GM21737 (cell line): ENCODE data around the gene TECPR2.

Experiments
- ATAC-seq: cut with Tn5 transposase; IDR thresholded peaks from one replicate; pipeline ENCODE4 v1.9.1; 2021; ENCODE audit warnings: mild to moderate bottlenecking, moderate library complexity; ENCODE audit not compliant: unreplicated experiment

The TECPR2 gene

DNA sequence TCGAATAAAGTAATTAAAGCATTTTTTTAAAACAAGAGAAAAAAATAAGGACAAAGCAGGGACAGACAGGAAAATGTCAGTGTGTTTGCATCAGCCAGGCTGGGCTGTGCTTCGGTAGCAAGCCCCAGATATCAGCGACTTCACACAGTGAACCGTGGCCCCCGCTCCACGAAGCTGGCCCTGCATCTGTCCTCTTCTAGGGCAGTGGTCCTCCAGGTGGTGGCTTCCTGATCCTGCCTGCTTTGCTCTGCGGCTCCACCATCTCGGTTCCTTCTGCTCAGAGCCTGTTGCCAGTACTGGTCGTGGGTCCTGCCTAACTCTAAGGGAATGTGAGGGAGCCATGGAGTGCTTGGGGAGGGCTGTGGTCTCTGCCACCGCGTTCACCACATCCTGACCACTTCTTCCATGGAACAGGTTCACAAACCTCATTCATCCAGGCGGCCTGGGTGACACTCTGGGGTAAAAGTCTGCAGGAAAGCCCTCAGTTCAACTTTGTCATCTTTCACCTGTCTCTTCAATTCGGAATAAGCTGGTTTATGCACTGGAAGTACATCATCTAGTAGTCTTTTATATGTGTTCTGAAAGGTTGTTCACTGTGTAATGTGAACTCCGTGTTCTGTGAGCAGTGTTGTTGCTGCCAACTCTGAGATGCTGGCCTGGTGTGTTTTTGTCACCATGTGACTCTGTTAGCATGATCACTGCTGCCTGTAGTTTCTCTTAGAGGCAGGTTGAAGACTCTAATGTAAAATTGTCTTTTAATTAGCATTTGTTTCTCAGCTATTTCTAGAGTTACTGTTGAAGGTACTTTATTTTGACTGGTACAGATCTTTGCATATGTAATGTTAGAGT, 99.0 kb downstream of the TECPR2 start:
- no peak for ATAC-seq

DNA sequence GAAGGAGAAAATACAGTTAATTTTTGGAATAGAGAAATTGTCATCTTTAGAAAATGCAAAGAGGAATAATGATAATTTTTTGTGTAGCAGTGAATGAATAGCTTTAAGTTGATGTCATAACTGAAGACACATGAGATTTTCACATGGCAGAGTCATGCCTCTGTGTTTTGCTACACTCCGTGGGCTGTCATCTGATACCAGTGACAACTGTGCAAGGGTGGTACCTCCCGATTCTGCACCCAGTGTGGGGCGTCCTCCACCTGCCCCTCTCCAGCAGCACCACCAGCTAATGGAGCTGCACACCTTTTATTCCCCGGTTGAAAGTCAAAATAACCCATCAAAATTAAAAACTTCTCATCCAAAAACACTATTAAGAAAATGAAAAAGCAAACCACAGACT, 99.7 kb downstream of the TECPR2 start:
- ATAC-seq: no peak

DNA sequence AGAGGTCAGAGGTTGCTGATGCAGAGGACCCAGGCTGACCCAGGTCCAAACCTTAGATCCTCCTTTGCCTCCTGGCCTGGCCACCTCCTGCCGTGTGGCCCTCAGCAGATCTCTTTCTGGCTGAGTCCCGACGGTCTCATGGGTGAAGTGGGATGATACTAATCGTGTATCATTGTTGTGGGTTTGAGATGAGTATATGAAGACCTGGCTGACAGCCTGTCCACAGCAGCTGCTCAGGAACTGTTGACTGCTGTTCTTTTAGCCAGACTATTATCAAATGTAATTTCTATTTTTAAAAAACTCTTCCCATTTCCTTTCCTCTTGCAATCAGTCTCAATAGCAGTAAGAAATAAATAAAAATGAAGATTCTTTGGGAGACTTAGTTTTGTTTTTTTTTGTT, 101.3 kb downstream of the TECPR2 start:
- ATAC-seq: no peak

DNA sequence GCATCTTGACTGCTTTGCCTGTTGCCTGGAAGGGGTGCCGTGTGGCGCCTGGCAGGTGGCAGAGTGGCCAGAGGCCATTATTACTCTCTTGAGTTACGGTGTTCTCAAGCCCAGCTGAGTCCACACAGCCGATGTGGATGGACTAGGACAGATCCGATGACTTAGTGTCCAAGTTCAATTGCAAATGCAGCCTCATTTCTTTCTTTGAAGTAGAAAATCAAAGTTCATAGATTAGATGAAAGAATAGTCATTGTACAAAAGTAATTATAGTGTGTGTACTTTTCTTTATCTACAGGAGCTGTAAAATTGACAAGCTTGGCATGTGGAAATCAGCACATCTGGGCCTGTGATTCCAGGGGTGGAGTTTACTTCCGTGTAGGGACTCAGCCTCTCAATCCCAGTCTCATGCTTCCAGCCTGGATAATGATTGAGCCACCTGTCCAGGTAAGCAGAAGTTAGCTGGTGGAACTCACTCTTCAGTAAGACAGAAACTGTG, 102.2 kb downstream of the TECPR2 start:
- ATAC-seq: no peak

DNA sequence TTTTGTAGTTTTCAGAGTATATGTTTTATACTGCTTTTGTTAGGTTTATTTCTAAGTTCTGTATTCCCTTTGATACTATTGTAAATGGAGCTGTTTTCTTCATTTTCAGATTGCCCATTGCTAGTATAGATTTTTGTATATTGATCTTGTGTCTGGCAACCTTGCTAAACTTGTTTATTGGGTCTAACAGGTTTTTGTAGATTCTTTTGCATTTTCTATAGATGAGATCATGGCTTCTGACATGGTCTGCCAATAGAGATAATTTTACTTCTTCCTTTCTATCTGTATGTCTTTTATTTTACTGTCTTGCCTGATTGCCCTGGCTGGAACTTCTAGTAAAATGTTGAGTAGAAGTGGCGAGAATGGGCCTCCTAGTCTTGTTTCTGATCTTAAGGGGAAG, 106.5 kb downstream of the TECPR2 start:
- ATAC-seq: no peak

DNA sequence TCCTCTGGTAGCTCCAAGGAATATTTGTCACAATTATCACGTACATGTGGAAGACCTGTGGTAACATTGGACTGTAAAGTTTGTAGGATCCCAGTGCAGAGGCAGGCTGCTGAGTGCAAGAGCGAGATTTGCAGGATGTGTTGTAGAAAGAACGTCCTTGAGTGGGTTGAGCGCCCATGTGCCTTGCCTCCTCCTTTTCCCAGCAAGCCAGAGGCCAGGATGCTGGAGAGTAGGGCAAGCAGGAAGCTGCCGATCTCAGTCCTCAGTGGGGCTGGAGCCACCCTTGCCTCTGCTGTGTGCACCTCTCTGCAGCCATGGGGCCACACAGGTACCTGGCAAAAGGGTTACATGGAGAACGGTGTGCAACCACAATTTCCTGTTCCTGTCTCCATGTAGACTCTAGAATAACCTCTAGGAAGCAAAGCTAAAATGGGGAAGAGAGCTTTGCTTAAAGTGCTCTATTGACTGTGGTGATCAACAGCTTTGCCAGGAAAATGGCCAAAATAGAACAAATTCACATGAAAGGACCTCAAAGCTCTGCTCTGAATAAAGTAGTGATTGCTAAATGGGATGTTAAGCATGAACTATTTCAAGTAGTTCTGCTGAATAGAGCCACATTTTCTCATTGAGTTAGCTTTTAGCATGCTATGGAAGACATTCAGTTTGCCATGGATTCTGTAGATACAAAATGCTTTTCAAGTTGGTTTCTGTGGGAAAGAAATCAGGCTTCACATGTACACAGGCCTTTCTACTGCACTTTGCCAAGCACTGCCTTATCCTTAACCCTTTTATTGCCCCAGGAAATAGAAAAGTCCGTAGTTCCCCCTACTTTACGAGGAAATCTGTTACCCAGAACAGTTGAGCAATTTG, 109.4 kb downstream of the TECPR2 start:
- ATAC-seq: no peak

DNA sequence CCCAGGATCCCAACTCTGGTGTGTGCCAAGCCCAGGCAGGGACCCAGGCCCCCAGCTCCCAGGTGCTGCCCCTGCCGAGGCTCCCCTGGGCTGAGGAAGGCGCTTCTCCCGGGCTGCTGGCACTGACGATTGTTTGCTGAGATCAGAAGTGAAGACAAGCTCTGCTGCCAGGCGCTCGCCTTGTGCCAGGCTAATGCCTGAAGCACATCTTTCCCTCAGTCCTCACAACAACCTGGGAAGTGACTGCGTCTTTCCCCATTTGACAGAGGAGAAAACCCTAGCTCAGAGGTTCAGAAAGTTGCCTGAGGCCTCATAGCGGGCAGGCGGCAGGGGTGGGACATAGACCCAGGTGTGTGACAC, 110.0 kb downstream of the TECPR2 start:
- no peak for ATAC-seq

DNA sequence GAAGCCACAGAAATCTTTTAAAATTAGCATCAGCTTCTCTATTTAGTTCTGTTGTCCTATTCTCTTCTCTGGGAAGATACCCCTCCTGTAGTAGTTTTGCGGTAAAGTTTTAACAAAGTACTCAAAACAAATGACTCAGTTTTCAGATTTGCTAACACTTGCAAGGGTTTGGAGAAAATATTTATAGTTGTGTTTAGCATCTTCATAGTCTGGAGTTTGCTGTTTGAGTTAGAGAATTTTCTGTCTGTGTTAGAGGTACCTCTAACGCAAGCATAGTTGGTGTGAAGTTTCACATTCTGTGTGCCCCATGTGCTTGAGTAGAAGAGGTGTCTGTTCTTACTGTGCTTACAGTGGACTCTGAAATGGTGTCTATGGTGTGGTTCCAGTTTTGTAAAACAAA, 110.8 kb downstream of the TECPR2 start:
- no peak for ATAC-seq

DNA sequence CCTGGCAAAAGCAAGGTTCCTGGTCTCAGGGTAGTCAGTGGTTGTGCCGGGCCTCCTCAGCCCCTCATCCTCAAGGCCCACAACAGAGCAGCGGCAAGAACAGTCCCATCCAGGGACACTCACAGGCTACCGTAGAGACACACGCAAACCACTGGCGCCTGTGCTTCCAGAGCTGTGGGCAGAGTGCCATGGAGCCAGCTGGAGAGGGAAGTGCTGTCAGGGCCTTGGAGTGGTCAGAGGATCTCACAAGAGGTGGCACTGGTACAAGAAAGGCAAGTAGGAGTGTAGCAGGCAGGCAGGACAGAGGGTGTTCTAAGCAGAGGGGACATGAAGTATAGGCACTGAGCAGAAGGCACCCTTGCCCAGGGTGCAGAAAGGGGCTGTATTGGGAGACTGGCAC, 112.2 kb downstream of the TECPR2 start:
- ATAC-seq: no peak

DNA sequence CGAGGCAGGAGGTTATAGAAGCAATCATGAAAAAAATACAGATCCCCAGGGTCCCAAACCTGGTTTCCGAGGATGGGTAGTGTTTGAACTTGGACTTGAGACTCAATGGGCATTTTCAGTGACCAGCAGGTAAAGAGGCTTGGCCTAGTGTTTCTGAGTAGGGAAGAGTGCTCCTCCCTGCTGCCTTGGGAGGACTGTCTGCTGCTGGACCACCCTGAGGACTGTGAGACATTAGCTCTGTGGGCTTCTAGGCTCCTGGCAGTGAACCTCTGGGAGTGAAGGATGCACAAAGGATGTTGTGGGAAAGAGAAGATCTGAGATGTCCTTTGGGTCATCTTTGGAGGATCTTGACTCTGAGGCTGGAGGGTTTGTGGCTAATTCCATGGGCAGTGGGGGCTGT, 116.4 kb downstream of the TECPR2 start:
- no peak for ATAC-seq

DNA sequence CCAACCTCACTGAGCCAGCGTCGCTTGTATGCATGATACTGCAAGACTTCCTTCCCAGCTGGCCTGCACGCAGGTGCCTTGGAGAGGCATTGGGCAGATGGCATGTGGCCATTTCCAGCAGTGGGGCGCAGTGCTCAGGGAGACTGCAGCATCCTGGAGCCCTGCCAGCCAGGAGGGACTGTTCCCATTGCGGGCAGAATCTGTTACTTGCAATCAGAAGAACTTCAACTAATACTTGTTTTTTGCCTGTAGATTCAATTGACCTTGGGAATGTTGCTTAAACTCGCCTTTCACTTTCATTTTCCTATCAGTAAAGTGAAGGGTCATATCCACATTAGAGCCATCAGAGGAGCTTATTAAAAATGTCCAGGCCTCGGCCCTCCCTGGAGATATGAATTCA, 117.0 kb downstream of the TECPR2 start:
- no peak for ATAC-seq

DNA sequence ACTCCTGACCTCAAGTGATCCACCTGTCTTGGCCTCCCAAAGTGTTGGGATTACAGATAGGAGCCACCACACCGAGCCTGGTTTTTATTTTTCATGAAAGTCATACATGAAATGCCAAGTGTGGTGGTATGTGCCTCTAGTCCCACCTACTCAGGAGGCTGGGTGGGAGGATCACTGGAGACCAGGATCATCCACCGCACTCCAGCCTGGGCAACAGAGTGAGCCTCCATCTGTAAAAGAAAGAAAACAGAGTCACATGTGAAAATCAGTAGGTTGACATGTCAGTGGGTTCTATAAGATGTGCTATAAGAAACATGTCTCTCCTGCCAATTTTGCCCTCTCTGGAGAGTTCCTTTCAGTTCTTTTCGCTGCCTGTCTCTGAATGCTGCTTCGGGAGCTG, 118.6 kb downstream of the TECPR2 start:
- no peak for ATAC-seq

DNA sequence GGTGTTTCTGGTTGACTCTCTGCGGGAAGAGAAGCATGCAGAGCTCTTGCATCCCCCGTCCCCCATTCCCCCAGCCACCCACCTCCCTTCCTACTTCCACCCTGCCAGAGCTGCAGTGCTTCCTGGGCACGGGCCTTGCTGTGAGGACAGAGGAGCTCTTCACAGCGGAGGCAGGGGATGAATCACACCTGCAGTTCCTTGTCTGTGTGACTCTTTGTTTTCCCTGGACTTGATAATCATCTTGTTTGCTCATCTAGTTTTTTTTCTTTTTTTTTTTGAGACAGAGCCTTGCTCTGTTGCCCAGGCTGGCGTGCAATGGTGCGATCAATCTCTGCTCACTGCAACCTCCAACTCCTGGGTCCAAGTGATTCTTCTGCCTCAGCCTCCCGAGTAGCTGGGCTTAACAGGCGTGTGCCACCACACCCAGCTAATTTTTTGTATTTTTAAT, 119.1 kb downstream of the TECPR2 start:
- ATAC-seq: no peak

DNA sequence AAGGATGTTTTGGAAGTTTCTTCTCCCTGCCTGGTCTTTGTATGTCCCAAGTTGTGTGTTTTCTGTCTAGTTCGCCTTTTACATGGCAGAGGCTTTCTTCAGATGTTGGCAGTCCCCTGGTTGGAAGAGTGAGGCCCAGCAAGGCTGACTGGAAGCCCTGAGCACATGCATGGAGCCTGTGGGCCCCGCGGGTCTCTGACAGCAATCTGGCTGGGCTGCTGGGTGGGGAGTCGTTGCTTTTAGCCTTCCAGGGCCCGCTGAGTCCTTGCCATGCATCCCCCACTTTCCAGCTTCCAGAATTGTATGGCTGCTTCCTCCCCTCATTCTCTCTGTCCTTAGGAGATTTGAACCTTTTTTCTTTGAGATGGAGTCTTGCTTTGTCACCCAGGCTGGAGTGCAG, 121.6 kb downstream of the TECPR2 start:
- no peak for ATAC-seq

DNA sequence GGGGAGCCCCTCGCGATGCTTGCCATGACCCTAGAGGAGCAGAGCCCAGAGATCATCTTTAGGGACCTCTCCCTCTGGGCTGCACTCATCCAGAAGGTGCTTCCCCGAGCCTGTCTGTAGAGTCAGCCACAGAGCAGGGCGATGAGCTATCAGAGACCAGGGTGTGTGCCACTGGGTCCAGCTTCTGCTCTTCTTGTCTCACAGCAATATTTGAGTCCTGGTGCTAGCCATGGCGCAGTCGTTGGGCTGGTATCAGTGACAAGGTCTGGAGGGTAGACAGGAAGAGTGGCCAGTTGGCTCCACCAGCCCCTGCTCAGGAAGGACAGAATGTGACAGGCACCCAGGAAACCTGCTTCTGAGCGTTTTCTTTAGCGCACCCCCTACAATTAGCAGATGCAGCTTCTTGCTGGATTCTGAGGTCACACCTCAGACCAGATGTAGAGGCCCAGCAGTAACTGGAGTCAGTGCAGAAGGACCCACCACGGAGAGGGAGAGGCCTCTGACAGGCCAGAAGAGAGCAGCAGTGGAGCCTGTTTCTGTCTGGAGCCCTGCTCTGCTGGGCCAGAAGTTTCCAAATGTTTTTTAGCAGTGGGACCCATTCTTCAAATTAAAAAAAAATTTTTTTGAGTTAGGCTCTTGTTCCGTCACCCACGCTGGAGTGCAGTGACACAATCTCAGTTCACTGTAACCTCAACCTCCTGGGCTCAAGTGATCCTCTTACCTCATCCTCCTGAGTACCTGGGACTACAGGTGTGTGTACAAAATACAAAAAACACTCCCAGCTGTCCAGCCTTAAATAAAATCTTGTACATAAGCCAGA, 123.2 kb downstream of the TECPR2 start:
- no peak for ATAC-seq

DNA sequence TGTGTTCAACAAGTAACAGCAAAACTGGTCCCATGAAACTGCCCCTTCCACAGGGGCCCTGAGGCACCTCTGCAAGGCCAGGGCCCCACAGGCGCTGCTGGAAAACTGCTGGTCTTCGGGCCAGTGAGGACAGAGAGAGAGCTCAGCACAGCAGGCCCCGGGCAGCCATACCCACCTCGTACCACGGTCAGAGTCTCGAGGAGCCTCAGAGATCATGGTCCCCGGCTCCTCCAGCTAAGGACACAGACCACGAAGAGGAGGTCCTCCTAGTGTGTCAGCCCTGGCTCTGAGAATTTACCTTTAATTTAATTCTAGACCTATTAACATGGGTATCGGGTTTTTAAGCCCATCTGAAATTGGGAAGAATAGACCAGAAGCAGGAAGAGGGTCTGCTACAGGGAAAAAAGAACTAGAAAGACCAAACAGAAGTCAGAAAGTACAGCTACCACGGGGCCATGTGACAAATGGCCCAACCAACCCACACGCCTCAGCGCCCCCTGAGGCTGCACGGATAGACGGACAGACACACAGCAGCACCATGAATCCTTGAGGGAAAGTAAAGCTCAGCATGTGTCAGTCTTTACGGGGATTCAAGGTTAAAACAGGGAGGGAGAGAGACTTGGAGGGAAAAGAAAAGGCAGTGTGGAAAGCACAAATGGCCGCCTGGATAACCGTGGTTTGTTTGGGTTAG, 123.9 kb downstream of the TECPR2 start:
- no peak for ATAC-seq

DNA sequence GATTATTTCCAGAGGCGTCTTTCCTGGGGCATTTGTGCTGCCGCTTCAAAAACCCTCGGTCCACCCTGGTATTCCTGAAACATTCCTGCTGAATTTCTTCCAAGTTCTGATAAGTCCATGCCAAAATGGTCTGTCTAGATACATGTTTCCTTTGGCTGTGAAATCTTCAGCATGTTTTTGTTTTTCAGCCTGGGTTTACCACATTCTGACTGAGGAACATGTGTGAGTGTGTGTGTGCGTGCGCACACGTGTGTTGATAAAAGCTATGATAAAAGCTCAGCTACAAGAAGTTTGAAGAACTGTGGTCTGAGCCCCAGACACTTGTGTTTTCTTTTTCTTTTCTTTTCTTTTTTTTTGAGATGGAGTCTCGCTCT, 124.5 kb downstream of the TECPR2 start:
- ATAC-seq: no peak

DNA sequence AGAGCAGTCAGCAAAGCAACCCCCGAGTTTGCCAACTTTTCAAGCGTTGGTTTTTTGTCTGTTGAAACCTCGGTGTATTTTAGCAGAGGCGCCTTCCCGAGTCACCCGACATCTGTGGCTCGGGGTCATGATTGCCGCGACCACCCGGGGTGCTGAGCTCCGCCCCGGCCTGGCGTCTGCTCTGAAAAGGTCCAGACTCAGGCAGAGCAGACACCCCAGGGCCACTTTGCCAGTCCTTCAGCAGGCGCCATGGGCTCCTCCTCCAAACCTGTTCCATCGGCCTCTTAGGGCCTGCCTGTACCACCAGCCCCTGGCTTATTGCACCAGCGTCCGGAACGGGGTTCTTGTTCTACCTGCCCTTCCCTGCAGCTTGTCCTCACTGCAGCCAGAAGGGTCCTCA, 127.7 kb downstream of the TECPR2 start:
- ATAC-seq: no peak

DNA sequence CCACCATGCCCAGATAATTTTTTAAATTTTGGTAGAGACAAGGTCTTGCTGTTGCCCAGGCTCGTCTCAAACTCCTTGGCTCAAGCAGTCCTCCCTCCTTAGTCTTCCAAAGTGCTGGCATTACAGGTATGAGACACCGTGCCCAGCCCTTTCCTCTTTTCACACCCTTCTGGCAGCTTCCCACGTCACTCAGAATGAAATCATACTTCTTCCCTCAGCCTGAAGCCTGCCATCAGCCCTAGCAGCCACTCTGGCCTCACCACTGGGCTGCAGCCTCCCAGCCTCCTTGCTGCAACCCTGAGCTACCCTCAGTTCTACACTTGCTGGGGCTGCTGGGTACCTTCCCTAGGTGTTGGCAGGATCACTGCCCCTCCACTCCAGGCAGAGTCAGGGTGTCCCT, 128.6 kb downstream of the TECPR2 start:
- no peak for ATAC-seq

DNA sequence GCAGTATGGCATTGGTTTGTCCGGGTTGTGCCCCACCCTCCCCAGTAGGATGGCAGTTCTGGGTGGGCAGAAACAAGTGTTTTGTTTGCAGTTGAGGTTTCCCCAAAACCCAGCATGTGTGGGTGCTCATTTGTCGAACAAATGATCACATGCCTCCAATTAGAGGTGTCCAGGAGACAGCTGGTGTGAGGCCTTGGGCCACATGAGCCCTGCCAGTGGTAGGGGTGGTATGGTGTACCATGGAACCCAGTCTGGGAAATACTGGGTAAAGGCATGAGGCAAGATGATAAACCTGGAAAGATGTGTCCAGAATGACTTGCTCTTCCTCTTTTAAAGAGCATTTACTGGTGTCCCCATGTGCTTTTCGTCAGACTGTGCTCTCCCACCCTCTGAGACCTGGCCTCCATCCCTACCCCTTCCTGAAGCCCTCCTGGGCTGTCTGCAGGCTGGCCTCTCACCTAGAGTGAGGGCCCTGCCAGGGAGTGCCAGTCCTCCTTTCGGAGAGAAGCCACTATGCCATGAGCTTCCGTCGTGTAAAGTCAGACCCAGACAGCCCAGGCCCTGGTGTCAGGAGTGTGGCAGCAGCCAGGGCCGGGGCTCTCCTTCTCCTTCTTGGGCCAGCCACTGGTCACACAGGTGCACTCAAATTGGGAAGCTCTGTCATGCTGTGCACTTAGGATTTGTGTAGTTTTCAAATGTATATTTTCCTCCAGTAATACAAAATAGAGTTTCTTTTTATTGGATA, 129.2 kb downstream of the TECPR2 start:
- ATAC-seq: no peak
